Fibroblast of pulmonary artery (primary cell): ENCODE measurements around the gene SORBS2.

Experiments used
- DNase-seq: peaks from one replicate; pipeline ENCODE4 v3.0.0-alpha.2; 2010; ENCODE audit warnings: low read depth
- H3K4me3 ChIP-seq: replicated peaks from 2 replicates; pipeline ENCODE4 v1.5.1; 2011; ENCODE audit warnings: low read depth, mild to moderate bottlenecking, control low read depth, low read length, moderate library complexity
- CTCF ChIP-seq: IDR thresholded peaks from 2 replicates; pipeline ENCODE4 v1.5.1; 2011; ENCODE audit warnings: mild to moderate bottlenecking, control low read depth, low read length, inconsistent platforms; ENCODE audit errors: missing control alignments

SORBS2 gene

GRCh38 chr4:185779517-185779916 lies 32.5 kb downstream of the SORBS2 start:
- no peak overlapping the region for H3K4me3 ChIP-seq
- DNase-seq: peak; percentile 45
- no peak for TF ChIP-seq CTCF

GRCh38 chr4:185778307-185778706 lies 33.7 kb downstream of the SORBS2 start:
- TF ChIP-seq CTCF: no peak
- H3K4me3 ChIP-seq: no peak overlapping the region
- no peak for DNase-seq

- no peak overlapping the region for H3K4me3 ChIP-seq
- DNase-seq: no peak
- TF ChIP-seq CTCF: no peak
Observed at GRCh38 chr4:185775792-185776555, 36.0 kb downstream of the SORBS2 start.

- H3K4me3 ChIP-seq: peak overlapping the region; percentile 36
- peak; percentile 87 for DNase-seq
Observed at GRCh38 chr4:185774845-185775680, 36.9 kb downstream of the SORBS2 start.

GRCh38 chr4:185774131-185774653 lies 37.8 kb downstream of the SORBS2 start:
- no peak for TF ChIP-seq CTCF
- peak overlapping the region; percentile 36 for H3K4me3 ChIP-seq
- DNase-seq: no peak

More at GRCh38 chr4:185774845-185775680, 36.9 kb downstream of the SORBS2 start:
- peak; percentile 21 for TF ChIP-seq CTCF

GRCh38 chr4:185773419-185773818 lies 38.6 kb downstream of the SORBS2 start:
- no peak for DNase-seq
- no peak for TF ChIP-seq CTCF
- no peak overlapping the region for H3K4me3 ChIP-seq
